ENCODE data around the gene TPBG.

The TPBG gene, protein sequence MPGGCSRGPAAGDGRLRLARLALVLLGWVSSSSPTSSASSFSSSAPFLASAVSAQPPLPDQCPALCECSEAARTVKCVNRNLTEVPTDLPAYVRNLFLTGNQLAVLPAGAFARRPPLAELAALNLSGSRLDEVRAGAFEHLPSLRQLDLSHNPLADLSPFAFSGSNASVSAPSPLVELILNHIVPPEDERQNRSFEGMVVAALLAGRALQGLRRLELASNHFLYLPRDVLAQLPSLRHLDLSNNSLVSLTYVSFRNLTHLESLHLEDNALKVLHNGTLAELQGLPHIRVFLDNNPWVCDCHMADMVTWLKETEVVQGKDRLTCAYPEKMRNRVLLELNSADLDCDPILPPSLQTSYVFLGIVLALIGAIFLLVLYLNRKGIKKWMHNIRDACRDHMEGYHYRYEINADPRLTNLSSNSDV

DNA sequence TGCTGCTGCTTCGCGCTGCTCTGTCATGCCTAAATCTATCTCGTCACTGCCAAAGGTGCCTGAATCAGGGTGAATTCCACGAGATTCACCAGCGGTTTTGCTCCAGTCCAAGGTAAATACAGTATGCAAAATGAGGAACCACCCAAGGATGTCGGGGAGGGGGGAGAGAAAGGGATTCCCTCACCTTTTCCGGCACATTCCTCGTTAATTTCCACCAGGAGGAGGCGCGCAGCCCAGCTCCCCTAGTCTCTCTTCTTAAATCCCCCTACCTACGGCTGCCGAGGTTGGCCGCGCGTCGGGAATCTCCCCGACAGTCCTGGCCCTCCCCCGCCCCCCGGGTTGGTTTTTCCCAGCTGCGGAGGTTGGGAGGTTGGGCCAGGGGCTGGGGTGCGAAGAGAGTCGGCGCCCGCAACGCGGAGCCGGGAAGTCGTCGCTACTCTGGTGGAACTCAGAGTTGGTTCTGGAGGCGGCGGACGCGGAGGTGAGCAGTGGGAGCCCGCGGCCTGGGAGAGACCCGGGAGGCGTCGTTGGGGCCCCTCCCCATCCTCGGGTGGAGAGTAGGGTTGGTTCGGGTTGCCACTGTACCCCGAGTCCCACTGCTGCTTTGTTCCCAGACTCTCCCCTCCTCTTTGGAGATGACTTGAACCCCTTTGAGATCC lies at the start of gene TPBG:
TPBG (plus strand) TSS at position 390 of the 659 bp plus-strand sequence. CDS start 1,145 bp downstream, outside the sequence.
- FAIRE-seq: no peak

DNA sequence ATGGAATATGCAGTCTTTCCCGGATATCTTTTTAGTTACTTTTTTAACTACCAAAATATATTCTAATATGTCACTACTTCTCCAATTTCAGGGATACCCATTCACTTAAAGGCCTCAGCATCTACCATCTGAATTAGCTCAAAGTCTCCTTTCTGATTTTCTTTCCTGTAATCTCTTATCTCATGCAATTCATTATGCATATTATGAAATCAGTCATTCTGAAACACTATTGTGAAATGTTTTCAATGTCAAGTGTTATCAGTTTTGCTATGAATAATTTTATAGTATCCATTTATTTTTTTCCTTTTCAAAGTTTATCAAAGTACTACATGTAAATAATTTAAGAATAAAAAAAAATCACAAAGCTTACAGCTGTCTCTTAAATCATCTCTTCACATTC lies 41.2 kb upstream of the TPBG start:
- no peak for FAIRE-seq

DNA sequence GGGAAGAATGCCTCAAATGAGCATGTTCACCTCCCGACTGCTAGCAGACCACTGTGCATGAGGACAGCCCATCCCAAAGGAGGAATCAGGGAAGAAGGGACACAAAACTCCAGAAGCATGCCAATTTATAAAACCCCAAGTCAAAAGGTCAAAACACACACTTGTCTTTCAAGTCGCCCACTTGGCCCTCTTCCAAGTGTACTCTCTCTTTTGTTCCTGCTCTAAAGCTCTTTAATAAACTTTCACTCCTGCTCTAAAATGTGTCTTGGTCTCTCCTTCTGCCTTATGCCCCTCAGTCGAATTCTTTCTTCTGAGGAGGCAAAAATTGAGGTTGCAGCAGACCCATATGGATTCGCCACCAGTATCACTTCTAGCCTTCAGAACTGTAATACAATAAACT lies 33.9 kb upstream of the TPBG start:
- no peak for FAIRE-seq

DNA sequence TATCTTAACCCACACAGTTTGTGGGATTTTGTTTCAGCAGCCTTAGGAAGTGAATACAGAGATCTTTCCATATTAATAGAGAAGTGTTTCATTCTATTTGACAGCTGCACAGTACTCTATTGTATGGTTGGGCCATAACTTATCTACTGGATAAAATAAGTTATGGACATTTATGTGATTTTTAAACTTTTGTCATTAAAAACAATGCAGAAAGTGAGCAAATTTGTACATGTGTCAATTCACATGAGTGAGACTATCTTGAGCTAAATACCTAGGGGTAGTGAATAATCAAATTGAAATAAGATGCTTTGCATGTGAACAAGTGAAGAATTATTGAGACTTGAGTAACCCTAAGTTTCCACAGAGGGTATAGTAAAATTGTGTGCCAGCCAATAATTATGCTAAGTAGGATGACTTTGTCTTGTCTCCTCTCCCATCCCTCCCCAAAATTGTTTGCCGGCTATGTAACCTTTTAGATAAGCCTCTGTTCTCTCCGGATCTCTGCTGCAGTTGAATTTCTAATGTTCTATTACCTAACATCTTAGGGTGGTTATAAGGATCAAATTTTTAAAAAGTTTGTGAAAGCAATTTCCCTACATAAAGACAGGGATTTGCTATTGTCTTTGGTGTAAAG lies 33.3 kb upstream of the TPBG start:
- no peak for FAIRE-seq

DNA sequence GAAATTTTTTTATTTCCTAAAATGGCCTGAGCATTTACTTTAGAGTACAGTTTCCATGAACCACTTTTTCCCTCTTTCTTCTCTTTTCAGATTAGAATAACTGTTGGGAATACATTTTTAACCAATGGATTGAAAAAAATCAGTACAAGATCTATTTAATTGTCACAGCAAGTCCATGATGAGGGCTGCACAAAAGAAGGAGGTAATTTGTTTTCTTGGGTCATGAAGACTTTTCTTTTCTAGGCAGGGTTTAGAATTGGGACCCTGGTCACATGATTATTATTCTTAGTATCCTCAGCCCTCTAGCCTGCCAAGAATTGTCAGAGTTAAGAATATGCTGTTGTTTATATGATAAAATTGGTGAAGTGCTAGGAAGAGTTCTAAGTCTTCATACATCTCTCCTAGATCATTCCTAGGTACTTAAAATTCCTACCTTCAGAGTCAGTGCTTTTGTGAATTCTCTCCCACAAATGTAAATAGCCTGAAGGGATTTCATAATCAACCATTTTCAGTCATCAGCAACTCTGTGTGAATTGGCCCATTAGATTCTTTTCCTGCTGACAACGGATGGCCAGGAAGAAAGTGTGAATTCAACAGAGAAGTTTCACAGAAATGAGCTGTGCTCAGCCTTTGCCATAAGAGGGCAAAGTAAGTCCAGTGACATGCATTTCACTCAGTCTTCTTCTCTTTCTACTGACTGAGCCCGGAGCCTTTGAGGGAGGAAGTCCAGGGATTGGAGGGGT lies 32.4 kb upstream of the TPBG start:
- FAIRE-seq: no peak

DNA sequence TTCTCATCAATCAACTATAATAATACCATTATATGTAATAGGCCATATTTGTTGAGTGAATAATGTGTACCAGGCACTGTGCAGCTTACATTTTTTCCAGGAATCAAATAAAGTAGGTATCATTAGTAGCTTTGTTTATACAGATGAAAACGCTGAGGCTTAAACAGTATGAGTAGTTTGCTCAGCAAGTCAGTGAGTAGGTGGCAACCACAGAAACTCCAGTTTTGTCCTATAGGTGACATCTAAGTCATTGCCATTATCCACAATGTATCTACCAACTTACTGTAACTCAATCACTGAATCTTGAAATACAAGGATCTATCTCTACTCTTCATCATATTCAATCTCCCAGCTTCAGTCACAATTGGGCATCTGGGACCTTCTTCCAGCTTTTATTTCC lies 29.8 kb upstream of the TPBG start:
- no peak for FAIRE-seq

DNA sequence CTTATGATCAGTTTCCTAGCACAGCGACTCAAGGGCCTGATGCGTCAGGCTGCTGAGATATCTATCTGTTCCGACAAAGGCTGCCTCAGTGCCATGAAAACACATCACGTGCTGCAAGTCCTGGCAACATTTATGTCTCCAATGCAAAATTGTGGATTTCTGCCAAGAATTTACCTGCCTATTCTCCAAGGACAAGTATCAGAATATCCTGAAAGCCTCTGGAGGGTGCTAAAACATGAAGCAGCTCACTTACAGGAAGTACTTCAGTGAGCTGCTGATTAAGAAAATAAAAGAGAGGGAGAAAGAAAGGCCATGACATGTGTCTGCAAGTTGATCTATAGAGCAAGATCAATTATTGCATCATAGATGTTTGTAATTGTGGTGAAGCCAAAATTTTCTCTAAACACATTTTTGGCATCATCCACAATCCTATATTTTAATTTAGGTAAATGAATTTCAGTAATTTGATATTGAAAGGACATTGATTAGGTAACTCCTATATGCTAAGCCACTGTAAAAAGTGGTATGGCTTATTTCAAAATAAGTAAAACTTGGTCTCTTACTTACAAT lies 25.8 kb upstream of the TPBG start:
- no peak for FAIRE-seq

DNA sequence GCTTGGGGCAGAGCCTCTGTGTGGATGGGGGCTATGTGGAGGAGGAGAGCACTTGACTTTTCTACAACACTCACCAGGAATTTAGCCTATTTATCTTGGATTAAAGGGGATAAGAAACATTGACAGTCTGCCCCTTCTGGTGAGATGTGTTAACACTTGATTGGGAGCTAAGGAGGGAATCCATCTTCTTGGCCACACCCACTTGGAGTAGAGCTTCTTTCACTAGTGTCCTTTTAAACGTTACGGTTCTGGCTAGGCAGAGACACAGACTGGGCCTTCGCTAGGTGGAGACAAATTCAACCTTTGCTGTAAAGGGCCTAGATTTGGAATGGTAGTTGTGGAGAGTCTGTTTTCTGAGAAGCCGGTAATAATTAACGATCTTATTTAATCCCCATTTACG lies 15.5 kb upstream of the TPBG start:
- no peak for FAIRE-seq

DNA sequence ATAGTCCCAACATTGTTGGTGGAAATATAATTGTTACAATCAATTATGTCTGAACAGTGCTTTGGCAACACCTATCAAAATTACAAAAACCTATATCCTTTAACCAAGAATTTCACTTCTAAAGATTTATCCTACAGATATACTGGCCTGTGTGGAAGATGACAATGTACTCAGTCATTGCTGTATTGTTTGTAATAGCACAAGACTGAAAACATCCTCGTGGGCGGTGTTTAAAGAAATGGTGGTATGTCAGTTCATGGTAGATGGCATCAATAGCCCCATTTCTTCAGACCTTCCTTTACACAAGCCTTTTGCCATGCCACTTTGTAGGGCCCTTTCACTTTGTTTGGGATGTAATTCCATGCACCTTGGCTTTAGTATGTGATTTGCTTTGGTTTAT lies 9.8 kb upstream of the TPBG start:
- FAIRE-seq: no peak

DNA sequence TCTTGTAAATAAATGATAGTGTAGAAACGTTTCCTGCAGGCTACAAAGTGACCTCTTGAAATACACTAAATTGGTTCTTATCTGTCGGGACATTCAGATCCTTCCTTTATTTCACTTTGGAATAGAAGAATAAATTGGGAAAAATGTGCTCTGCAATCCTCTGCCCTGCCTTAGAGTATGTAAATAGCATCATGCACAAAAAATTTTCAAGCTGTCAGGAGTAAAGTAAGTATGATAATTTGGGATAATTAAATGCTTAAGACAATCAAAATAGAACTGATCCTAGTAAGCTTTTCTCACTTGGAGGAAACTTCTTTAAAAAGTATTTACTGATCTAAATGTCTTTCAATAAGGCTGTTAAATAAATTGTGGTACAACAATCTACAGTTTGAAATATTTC lies 3.1 kb upstream of the TPBG start:
- no peak for FAIRE-seq

DNA sequence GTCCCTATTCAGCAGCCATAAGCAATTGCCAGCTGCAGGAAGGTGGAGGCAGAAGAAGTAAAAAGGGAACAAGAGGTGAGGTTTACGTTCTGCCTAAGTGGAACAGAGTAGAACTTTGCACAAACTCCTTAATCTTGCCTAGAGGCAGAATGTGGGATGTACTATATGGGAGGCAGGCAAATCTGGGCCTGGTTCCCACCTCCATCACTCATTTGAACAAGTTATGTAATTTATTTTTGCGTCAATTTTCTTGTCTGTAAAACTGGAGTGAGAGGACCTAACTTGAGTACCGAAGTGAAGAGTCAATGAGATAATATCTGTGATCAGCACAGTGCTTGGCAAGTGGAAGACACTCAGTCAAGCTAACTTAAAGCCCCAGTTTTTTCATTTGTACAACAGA lies 2.0 kb upstream of the TPBG start:
- no peak for FAIRE-seq

DNA sequence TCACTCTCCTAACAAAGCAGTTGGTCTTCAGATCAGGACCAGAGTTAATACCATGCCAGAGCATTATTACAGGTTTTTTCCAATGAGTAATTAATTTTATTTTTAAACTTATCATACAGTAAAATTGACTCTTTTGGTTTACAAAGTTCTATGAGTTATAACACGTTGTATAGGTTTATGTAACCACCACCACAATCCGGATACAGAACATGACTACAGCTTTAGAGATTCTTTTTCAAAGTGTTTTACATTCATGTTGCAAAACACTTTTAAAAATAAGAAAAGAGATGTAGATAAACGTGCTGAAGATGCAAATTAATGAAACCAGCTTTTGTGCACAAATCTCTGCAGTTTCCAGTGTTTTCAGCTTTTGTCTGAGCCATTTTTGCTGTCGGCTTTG lies 1.5 kb upstream of the TPBG start:
- no peak for FAIRE-seq

DNA sequence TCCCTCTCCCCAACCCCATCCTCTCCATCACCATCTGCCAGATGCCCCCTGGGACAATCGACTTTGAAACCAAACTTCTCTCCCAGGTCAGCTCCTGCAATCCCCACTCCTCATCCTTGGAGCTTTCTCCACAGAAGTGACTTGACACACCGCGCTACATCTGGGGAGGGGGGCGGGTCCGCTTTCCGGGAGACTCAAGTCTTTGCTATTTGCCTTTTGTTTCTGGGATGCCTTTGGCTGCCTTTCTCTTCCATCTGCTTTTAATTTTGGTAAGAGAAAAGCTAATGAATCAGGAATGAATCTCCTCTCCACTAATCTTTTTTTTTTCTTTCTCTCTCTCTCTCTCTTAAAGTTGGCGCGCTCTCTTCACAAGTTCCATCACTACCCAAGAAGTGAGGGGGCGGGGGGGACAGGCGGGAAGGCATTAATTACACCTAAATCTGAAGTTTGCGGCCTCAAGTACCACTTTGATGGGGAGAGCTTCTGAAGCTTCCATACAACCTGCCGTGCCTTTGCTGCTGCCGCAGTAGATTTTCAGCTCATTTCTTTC lies 664 bp upstream of the TPBG start:
- FAIRE-seq: no peak

DNA sequence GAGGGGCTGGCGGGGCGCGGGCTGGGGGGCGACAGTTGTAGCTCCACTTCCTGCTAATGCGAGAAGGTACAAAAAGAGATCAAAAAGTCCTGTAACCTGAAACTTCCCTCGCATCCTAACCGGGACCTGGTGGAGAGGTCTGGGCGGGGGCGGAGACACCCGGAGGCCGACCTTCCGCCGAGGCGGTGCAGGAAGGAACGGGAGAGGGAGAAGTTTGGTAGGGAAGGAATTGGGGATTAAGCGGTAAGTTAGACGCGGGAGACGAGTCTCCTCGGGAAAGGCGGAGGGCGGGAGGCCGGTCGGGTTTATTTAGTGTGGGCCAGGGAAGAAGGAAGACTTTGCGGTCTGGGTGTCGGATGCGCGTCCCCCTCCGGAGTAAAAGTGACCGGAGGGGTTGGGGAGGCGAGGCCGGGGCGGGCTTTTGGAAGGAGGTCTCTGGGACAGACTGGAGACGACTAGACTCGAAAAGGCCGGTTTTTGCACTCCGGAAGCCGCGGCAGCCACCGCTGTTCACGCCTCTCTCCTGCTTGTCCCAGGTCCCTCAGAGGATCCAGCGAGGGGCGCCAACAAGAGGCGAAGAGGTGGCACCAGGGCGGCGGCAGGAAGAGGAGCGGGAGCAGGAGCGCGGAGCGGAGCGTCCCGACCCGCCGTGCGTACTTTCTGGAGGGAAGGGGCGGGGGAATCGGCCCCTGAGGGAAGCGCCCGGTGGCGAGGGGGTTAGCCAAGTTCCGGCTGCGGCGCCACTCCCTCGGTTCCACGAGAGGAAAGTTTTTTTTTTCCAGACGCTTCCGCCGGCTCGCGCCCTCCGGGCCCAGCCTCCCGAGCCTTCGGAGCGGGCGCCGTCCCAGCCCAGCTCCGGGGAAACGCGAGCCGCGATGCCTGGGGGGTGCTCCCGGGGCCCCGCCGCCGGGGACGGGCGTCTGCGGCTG lies 734 bp downstream of the TPBG start:
- FAIRE-seq: no peak

DNA sequence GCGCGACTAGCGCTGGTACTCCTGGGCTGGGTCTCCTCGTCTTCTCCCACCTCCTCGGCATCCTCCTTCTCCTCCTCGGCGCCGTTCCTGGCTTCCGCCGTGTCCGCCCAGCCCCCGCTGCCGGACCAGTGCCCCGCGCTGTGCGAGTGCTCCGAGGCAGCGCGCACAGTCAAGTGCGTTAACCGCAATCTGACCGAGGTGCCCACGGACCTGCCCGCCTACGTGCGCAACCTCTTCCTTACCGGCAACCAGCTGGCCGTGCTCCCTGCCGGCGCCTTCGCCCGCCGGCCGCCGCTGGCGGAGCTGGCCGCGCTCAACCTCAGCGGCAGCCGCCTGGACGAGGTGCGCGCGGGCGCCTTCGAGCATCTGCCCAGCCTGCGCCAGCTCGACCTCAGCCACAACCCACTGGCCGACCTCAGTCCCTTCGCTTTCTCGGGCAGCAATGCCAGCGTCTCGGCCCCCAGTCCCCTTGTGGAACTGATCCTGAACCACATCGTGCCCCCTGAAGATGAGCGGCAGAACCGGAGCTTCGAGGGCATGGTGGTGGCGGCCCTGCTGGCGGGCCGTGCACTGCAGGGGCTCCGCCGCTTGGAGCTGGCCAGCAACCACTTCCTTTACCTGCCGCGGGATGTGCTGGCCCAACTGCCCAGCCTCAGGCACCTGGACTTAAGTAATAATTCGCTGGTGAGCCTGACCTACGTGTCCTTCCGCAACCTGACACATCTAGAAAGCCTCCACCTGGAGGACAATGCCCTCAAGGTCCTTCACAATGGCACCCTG lies 1.6 kb downstream of the TPBG start:
- no peak for FAIRE-seq

DNA sequence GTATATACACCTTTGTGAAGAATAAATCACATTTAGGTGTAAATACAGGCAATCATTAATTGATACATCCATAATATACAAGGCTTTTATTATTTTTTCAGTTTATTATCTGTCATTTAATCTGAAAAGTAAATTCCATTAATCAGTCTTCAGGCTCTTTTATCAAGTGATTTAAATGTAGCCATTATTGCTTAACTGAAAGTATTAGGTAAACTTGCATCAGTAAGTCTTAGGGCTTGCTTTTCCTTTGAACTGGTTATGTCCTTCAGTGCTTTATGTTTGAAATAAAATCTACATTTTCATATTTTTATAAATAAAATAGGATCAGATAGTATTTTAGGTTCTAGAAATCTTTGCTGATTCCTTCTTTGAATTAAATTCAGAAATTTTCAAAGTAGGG lies 4.1 kb downstream of the TPBG start:
- no peak for FAIRE-seq

DNA sequence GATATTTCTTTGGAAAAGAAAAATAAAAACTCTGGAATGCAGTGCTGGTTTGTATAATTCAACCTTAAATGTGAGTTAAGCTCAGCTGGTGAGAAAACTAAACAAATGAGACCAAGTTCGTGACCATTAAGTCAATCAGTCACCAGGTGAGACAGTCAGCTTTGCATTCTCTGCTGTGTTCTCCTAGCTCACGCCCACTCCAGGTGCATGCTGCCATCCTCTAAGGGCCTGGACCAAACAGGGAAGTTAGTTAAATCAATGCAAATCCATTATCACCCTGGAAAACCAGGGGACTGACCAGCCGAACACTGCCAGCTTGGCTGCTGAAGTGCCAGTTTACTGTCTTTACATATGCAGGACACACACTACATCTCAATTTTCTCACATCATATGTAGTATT lies 7.2 kb downstream of the TPBG start:
- FAIRE-seq: no peak

DNA sequence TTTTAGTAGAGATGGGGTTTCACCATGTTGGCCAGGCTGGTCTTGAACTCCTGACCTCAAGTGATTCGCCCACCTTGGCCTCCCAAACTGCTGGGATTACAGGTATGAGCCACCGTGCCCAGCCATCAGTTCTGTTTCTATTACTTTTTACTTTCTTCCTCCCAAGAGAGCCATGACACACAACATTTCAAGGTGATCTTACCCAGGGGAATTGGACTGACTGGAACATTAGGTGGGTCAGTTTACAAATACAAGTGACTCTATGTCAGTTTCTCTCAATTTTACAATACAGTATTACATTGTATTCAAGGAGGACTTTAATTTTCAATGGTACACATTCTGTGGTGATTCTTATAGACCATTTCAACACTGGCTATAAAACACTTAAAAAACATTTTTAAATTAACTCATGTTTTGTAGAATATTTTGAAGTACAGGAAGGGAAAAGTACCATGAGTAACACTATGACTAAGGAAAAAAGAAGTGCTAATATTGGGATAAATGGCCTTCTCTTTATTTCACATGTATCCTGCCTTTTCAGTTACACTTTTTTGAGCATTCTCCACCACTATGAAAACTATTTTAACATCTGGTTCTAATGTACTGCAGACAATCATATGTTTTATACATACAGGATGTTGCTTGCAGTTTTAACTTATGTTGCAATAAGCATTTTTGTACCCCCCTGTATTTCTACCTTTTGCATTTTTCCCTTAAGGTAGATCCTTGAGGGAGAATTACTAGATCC lies 8.4 kb downstream of the TPBG start:
- FAIRE-seq: no peak

DNA sequence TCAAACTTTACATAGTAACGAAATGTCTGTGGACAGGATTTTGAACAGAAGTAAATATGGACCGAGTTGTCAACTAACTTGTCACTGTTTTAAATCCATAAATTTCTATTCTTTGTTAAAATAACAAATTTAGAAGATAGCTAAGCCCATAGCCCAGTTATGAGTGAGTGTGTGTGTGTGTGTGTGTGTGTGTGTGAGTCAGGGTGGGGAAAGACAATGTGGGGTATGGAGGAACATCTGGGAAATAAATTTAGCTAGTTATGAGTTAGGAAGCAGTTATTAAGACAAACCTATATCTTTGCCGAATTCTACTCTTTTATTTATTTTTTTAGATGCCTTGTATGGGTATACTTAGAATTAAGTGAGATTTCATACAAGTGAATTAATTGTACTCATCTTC lies 9.0 kb downstream of the TPBG start:
- no peak for FAIRE-seq

DNA sequence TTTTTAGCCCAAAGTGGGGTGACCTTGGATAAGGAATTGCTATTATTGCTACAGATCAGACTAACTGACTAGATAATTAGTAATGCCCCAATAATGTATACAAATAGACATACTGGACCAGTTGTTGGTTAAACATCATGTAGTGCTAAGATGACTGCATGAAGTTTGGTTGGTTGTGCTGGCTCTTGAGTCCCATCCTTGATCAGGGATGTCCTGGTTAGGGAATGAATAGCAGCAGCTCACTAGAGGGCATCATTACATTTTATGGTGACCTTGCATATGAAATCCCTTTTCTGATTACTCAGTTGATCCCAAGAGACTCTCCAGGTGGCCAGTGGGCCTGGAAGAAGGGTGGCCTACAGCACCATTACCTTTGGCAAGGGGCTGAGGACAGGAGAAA lies 10.9 kb downstream of the TPBG start:
- no peak for FAIRE-seq
